Globus pallidus (tissue), 1 donor: Measurements from ENCODE around the gene LAT.

ENCODE experiments used
- DNase-seq: peaks from one replicate; pipeline ENCODE4 v3.0.0-alpha.2; 2015; ENCODE audit warnings: low spot score

The LAT gene

DNA sequence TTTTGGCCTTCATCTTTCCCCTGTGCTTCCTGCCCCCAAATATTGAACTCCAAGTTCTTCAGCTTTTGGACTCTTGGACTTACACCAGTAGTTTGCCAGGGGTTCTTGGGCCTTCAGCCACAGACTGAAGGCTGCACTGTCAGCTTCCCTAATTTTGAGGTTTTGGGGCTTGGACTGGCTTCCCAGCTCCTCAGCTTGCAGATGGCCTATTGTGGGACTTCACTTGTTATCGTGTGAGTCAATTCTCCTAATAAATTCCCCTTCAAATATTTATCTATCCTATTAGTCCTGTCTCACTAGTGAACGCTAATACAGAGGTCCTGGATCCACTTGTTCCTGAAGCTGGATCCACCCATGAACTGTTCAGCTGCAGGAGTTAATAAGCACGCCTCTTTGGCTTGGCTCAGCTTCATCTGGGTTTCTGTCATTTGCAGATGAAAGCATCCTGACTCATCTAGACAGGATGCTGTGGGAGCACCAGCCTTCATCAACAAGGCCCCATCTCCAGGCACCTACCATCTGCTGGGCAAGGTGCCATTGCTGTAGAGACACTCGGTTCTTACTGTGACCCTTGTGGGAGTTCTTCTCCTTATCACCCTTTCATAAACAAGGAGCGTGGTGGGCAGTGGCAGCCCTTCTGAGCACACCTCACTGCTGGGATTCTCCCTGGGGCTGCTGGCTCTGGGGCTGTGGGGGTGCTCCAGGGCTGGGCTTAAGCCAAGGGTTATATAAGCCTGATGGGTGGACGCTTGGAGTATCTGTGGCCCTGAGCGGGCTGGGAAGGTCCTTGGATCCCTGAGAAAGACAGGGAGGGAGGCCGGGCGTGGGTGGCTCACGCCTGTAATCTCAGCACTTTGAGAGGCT lies 23.1 kb downstream of the LAT start:
- no peak for DNase-seq

DNA sequence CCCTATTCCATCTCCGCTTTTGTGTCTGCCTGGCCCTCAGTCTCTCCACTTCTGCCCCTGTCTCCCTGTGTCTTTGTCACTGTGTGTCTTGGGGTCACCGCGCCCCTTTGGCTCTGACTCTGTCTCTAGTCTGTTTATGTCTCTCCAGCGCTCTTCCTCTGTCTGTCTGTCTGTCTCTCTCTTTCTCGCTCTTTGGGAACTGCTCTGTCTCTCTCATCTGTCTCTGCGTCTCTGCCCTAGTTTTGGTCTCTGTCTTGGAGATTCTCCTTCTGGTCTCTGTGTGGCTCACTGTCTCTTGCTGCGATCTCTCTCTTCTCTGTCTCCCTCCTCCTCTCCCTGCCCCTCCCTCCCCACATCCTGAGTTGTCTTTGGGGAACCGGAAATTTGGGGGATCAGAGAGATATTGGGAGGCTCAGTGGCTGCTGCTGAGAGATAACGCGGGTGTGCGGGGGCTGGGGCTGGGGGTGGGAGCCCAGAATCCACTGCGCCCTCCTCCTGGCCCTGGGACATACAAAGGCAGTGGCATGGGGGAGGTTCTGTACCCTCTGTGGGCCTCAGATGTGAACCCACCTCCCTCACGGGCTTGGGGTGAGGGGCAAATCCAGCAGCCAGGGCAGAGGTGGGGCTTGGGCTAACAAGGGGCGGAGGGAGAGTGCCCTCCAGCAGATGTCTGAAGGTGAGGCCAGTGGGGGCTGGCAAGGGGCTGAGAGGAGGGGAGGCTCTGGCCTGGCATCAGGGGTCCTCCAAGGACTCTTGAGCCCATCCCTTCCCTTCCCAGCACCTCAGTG lies 24.4 kb downstream of the LAT start:
- no peak for DNase-seq

DNA sequence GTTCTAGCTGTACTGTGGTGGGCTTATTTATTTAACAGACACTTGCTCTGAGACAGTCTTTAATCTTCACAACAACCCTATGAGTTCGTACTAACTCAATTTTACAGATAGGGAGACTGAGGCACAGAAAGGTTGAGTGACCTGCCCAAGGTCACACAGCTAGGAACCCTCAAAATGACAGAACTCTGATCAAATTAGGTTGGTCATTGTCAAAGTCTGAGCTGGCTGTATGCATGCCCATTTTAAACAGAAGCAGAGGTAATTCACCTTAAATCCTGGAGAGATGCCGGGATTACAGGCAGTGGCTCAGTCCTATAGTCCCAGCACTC lies 24.9 kb downstream of the LAT start:
- no peak for DNase-seq

DNA sequence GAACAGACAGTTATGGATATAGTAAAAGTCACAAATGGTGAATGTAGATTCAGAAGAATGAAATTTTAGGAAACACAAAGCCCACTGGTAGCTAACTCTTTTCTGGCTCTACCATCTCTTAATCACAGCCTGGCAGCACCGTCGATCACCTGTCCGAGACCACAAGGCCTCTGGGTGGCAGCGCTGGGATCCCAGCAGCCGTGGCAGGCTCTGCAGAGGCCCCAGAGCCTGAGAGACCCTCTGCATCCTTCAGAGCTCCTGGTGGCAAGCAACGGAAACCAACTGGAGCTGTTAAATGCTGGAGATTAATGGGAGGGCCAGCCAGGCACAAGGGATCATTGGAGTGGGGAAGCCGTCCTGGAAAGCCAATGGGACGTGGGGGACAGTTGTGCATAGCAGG lies 26.3 kb downstream of the LAT start:
- DNase-seq: no peak

DNA sequence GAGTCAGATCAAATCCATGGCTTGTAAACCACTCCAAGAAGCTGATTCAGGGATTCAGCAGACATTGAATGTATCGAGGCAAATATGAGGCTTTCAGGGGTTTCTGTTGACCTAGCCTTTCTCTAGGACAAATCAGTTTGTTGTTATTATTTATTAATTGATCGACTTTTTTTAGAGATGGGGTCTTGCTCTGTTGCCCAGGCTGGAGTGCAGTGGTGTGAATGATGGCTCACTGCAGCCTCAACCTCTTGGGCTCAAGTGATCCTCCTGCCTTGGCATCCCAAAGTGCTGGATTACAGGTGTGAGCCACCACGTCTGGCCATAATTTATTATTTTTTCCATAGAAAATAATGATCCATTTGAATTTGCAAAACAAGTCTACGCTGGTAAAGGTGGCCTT lies 27.0 kb downstream of the LAT start:
- no peak for DNase-seq

DNA sequence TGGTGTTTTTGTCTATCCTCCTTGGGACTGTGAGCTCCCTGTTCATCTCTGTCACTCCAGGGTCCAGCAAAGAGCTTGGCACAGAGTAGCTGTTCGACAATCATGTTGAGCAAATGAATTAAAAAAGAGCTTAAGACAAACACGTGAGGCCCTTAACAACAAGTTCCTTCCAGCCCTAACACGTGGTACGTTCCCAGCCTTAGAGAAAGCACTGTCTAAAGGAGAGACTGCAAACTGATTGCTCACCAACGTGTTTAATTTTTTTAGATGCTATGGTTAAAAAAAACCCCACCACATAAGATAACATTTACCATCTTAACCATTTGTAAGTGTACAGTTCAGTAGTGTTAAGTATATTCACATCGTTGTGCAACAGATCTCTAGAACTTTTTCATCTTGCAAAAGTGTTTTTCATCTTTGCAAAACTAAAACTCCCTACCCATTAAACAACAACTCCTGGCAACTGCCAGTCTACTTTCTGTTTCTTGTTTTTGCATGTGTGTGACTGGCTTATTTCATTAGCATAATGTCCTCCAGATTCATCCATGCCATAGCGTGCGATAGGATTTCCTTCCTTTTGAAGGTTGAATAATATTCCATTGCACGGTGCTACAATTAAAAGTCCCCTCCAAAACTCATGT lies 28.2 kb downstream of the LAT start:
- no peak for DNase-seq

DNA sequence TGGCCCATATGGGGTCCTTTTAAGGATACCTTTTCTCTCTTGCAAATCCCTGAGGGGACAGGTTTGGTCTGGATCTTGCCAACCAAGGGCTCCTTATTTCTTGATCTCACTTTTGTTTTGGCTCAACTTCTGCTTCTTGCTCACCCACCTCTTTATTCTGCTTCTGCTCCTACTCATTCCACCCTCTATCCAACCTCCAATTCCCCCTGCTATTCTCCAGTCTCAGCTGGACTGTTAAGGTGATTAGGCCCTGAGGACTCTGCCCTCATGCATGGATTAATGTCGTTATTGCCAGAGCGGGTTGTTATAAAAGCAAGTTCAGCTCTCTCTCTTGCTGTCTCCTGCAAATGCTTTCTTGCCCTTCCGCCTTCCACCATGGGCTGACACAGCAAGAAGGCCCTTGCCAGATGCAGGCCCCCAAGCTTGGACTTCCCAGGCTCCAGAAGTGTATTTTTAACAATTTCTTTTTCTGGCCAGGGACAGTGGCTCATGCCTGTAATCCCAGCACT lies 29.8 kb downstream of the LAT start:
- no peak for DNase-seq

DNA sequence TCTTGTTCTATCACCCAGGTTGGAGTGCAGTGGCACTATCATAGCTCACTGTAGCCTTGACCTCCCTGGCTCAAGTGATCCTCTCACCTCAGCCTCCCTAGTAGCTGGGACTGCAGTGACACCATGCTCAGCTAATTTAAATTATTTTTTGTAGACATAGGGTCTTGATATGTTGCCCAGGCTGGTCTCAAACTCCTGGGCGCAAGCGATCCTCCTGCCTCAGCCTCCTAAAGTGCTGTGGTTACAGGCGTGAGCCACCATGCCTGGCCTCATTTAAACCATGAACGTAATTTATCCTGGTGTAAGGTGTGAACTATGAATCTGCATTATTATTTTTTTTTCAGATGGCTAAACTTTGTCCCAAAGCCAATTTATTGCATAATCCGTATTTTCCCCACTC lies 37.3 kb downstream of the LAT start:
- DNase-seq: no peak

DNA sequence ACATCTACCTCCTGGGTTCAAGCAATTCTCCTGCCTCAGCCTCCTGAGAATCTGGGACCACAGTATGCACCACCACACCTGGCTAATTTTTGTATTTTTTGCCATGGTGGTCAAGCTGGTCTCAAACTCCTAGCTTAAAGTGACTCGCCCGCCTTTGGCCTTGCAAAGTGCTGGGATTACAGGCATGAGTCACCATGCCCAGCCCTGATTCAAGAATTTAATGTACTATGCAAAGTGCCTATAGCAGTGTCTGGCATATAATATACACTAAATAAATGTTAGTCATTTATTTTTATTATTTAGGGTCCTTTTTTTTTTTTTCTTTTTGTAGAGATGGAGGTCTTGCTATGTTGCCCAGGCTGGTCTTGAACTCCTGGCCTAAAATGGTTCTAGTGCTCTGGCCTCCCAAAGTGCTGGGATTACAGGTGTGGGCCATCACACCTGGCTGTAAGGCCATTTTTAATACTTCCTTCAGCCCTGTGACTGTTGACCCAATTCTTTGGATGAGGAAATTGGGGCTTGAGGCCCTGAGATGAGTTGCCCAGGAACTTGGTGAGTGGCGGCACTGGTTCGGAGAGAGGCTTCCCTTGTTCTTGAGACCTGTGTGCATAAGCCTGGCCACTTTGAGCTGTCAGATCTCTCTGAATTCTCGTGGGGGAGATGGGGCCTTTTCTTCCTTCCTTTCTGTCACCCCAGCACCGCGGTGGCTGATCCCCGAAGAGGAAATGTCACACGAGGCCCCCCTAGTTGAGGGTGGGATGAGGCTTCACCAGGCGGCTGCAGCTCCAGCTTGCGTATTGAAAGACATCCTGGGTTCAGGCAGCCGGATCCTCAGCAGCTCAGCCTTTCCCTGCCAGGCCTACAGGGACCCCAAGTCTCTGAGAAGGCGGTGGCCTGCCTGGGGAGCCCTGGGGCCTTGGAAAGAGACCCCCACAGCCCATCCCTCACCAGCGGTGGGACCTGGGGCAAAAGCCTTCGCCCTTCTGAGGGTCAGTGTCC lies 38.7 kb downstream of the LAT start:
- no peak for DNase-seq

DNA sequence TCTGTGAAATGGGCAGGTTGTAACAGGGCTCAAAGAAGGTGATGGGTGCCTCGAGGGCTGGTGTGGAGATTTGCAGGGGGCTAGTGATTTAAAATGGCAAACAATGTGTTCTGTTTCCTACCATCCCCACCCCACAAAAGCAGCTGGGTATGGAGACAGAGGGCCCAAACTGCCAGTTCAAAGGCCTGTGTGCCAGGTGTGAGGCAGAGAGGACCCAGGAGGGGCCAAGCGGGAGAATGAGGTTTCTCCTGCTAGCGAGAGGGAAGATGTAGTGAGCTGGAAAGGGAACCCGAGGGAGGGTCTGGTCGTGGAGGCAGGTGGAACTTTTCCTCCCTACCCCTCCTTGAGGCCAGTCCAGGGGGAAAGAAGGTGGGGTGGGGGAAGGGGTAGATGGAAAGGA lies 39.4 kb downstream of the LAT start:
- no peak for DNase-seq

DNA sequence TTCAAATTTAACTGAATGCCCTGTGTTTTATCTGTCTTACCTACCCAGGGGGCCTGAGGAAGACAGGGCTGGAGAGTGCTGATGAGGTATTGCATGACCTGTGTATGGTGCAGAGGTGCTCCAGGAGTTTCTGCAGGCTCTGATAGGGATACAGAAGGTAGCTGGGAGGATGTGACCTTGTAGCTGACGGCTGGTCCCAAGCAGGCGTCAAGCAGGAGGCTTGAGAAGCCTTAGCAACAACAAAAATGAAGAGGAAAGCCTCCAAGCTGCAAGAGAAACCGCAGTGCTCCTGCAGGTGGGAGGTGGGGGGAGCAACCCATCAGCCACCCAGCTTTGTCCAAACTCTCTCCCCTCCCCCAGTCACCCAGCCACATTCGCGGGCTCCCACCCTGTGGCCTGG lies 40.4 kb downstream of the LAT start:
- no peak for DNase-seq

DNA sequence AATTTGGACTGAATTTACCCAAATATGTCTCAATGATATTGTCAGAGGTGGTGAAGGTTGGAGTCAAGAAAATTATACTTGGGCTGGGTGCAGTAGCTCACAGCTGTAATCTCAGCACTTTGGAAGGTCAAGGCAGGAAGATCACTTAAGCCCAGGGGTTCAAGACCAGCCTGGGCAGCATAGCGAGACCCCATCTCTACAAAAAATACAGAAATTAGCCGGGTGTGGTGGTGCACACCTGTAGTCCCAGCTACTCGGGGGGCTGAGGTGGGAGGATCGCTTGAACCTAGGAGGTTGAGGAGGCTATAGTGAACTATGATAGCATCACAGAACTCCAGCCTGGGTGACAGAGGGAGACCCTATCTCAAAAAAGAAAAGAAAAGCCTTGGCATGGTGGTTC lies 40.9 kb downstream of the LAT start:
- DNase-seq: no peak

DNA sequence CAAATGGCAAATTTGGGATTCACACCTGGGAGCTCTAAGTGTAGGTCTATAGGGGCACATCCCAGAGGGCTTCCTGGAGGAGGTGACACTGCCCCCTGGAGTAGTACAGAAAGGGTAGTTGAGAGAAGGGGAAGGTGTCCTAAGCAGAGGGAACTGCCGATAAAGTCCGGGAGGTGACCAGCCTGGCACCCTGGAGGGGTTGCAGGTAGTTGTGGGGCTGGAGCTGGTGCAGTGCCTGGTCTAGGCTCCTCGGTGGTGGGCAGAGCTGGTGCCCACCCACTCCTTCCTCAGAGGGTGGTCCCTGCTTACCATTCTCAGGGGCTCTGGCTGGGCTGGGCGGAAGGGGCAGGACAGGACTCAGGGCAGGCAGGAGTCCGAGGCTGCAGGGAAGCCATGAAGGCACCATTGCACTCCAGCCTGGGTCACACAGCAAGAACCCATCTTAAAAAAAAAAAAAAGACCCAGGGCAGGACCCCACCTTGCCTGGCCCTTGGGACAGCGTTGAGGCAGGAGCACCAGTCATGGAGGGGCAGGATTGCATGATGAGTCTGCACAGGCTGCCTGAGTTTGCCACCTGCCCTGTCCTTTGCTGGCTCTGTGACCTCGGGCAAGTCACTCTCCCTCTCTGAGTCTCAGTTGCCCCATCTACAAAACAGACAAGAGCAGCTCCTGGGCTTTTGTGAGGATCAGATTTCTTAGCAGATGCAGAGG lies 43.8 kb downstream of the LAT start:
- DNase-seq: no peak

DNA sequence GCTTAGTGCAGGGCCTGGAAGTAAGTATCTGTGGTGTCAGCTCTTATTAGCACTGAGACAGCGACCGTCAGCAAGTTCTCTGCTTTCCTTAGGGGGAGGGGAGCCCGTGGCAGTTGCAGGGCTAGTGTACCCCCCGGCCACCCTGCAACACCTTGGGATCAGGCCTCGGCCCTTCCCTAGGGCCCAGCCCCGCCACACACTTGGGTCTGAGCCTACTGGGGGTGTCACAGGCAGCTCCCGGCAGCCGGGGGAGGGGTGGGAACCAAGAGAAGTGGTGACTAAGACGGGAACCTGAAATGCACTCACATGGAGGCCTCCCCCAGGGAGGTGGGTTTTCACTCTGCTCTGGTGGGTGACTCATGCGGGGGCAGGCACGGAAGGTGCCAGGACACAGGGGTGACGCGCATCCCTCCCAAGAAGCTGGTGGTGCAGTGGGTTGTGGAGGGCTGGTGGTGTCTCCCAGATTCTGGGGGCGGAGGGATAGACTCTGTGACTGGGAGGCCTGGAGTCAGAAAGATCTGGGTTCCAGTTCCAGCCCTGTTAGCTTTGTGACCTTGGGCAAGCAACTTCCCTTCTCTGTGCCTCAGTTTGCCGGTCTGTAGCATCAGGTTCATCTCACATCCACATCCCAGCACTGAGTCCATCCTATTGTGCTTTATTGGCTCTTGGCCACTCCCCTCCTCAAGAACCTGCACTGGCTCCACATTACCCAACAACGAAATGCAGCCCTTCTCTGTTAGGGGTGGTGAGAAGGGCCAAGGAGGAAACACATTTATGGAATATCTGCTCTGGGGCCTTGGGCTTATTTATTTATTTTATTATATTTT lies 44.5 kb downstream of the LAT start:
- no peak for DNase-seq

DNA sequence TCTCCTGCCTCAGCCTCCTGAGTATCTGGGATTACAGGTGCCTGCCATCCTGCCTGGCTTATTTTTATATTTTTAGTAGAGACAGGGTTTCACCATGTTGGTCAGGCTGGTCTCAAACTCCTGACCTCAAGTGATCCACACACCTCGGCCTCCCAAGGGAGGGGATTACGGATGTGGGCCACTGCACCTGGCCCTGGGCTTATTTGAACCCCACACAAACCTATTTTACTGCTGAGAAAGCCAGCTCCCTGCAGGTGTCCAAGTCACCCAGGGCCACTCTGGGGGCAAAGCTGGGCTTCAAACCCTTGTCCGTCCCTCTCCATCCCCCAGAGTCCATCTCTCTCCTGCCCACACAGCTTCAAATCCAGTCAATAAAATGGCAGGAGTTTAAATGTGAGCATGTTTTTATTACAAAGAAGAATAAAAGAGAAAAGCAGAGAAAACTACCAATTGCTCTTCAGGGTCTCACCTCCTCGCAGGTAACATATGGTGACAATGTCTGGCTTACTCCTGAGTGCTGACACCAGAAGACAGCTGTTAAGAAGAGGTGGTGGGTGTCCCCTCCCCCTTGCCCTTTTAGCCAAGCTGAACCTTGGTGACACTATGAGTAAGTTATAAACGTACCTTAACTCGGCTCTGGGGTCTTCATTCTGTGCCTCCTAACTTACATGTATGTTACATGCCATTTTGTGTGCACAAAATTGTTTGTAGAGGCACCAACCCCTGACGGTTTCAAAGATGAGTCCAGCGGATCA lies 45.4 kb downstream of the LAT start:
- no peak for DNase-seq
